ENCODE results near the gene RSPO3.

RSPO3 gene

GRCh38 chr6:127185437-127185995, 67.0 kb downstream of the RSPO3 start:
- Histone ChIP-seq H3K27ac (no peak overlapping the region), H4K20me1 (ENCODE audit: insufficient read depth) (no peaks in the 10 kb centered on the region), H2AFZ (ENCODE audit: low read depth) (no peak overlapping the region), H3K4me3 (IDR thresholded peaks at IDR 0.05; ENCODE audit: insufficient read depth, low read depth, low read length) (no peak overlapping the region), H3K4me2 (no peak overlapping the region), H3K4me1 (ENCODE audit: low read depth, poor library complexity, severe bottlenecking) (no peaks in the 10 kb centered on the region), H3K9ac (no peak overlapping the region), H3K36me3 (ENCODE audit: insufficient read depth) (no peaks in the 10 kb centered on the region), H3K27me3 (ENCODE audit: insufficient read depth, low read depth) (no peaks in the 10 kb centered on the region), H3K79me2 (ENCODE audit: insufficient read depth, low read depth) (no peaks in the 10 kb centered on the region)
- TF ChIP-seq, protein P1, sequence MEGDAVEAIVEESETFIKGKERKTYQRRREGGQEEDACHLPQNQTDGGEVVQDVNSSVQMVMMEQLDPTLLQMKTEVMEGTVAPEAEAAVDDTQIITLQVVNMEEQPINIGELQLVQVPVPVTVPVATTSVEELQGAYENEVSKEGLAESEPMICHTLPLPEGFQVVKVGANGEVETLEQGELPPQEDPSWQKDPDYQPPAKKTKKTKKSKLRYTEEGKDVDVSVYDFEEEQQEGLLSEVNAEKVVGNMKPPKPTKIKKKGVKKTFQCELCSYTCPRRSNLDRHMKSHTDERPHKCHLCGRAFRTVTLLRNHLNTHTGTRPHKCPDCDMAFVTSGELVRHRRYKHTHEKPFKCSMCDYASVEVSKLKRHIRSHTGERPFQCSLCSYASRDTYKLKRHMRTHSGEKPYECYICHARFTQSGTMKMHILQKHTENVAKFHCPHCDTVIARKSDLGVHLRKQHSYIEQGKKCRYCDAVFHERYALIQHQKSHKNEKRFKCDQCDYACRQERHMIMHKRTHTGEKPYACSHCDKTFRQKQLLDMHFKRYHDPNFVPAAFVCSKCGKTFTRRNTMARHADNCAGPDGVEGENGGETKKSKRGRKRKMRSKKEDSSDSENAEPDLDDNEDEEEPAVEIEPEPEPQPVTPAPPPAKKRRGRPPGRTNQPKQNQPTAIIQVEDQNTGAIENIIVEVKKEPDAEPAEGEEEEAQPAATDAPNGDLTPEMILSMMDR (conservative IDR thresholded peaks at IDR 0.05; ENCODE audit: low read depth, low read length): no peak

GRCh38 chr6:127186889-127187288, 68.4 kb downstream of the RSPO3 start:
- Histone ChIP-seq H3K79me2 (ENCODE audit: insufficient read depth, low read depth) (no peaks in the 10 kb centered on the region), H4K20me1 (ENCODE audit: insufficient read depth) (no peaks in the 10 kb centered on the region), H3K9ac (no peak overlapping the region), H3K4me2 (no peak overlapping the region), H3K36me3 (ENCODE audit: insufficient read depth) (no peaks in the 10 kb centered on the region), H3K4me3 (IDR thresholded peaks at IDR 0.05; ENCODE audit: insufficient read depth, low read depth, low read length) (no peak overlapping the region), H3K4me1 (ENCODE audit: low read depth, poor library complexity, severe bottlenecking) (no peaks in the 10 kb centered on the region), H3K27me3 (ENCODE audit: insufficient read depth, low read depth) (no peaks in the 10 kb centered on the region), H2AFZ (ENCODE audit: low read depth) (no peak overlapping the region), H3K27ac (no peak overlapping the region)
- TF ChIP-seq, protein P1 (conservative IDR thresholded peaks at IDR 0.05; ENCODE audit: low read depth, low read length): no peak

GRCh38 chr6:127188744-127189143, 70.3 kb downstream of the RSPO3 start:
- H3K27ac ChIP-seq: no peak overlapping the region
- no peak overlapping the region for H2AFZ ChIP-seq (ENCODE audit: low read depth)
- no peaks in the 10 kb centered on the region for H3K36me3 ChIP-seq (ENCODE audit: insufficient read depth)
- no peaks in the 10 kb centered on the region for H4K20me1 ChIP-seq (ENCODE audit: insufficient read depth)
- no peak overlapping the region for H3K9ac ChIP-seq
- TF ChIP-seq, protein P1 (conservative IDR thresholded peaks at IDR 0.05; ENCODE audit: low read depth, low read length): no peak
- H3K4me3 ChIP-seq (IDR thresholded peaks at IDR 0.05; ENCODE audit: insufficient read depth, low read depth, low read length): no peak overlapping the region
- no peaks in the 10 kb centered on the region for H3K4me1 ChIP-seq (ENCODE audit: low read depth, poor library complexity, severe bottlenecking)
- no peaks in the 10 kb centered on the region for H3K79me2 ChIP-seq (ENCODE audit: insufficient read depth, low read depth)
- H3K27me3 ChIP-seq (ENCODE audit: insufficient read depth, low read depth): no peaks in the 10 kb centered on the region
- no peak overlapping the region for H3K4me2 ChIP-seq

- TF ChIP-seq, protein P1 (conservative IDR thresholded peaks at IDR 0.05; ENCODE audit: low read depth, low read length): peak; percentile 38
- no peaks in the 10 kb centered on the region for H3K36me3 ChIP-seq (ENCODE audit: insufficient read depth)
Observed at GRCh38 chr6:127190552-127190951, 72.1 kb downstream of the RSPO3 start.

More at GRCh38 chr6:127190552-127190951, 72.1 kb downstream of the RSPO3 start:
- Histone ChIP-seq H3K4me2 (no peak overlapping the region), H3K27me3 (ENCODE audit: insufficient read depth, low read depth) (no peaks in the 10 kb centered on the region), H3K27ac (no peak overlapping the region), H3K79me2 (ENCODE audit: insufficient read depth, low read depth) (no peaks in the 10 kb centered on the region), H3K4me1 (ENCODE audit: low read depth, poor library complexity, severe bottlenecking) (no peaks in the 10 kb centered on the region), H3K9ac (no peak overlapping the region), H4K20me1 (ENCODE audit: insufficient read depth) (no peaks in the 10 kb centered on the region), H3K4me3 (IDR thresholded peaks at IDR 0.05; ENCODE audit: insufficient read depth, low read depth, low read length) (no peak overlapping the region), H2AFZ (ENCODE audit: low read depth) (no peak overlapping the region)
